Measurements from ENCODE around the gene LYSMD2.
A peak's percentile ranks its signal among the peaks of the same experiment; 100 is the strongest.

Gene LYSMD2

GRCh38 chr15:51765751-51766150 lies 28.3 kb upstream of the LYSMD2 start:
- no peaks in the 10 kb centered on the region for H3K79me2 ChIP-seq (ENCODE audit: insufficient read depth, low read length)
- no peaks in the 10 kb centered on the region for H3K9me3 ChIP-seq (ENCODE audit: insufficient read depth, low read depth, low read length)
- no peak overlapping the region for H3K4me2 ChIP-seq (ENCODE audit: low read depth, low read length, poor library complexity, severe bottlenecking)
- H4K20me1 ChIP-seq (ENCODE audit: insufficient read depth, low read length, poor library complexity, severe bottlenecking), result no peaks in the 10 kb centered on the region
- no peak for TF ChIP-seq EZH2phosphoT487 (IDR thresholded peaks at IDR 0.05; ENCODE audit: borderline replicate concordance)
- TF ChIP-seq, protein P1, sequence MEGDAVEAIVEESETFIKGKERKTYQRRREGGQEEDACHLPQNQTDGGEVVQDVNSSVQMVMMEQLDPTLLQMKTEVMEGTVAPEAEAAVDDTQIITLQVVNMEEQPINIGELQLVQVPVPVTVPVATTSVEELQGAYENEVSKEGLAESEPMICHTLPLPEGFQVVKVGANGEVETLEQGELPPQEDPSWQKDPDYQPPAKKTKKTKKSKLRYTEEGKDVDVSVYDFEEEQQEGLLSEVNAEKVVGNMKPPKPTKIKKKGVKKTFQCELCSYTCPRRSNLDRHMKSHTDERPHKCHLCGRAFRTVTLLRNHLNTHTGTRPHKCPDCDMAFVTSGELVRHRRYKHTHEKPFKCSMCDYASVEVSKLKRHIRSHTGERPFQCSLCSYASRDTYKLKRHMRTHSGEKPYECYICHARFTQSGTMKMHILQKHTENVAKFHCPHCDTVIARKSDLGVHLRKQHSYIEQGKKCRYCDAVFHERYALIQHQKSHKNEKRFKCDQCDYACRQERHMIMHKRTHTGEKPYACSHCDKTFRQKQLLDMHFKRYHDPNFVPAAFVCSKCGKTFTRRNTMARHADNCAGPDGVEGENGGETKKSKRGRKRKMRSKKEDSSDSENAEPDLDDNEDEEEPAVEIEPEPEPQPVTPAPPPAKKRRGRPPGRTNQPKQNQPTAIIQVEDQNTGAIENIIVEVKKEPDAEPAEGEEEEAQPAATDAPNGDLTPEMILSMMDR (conservative IDR thresholded peaks at IDR 0.05; ENCODE audit: low read length), result no peak
- no peaks in the 10 kb centered on the region for H3K9me2 ChIP-seq (replicated peaks; ENCODE audit: low read depth, low read length)
- no peaks in the 10 kb centered on the region for H3K27me3 ChIP-seq (ENCODE audit: insufficient read depth, low read length, poor library complexity, severe bottlenecking)
- H3K4me3 ChIP-seq (ENCODE audit: low read length, poor library complexity, severe bottlenecking), result no peak overlapping the region
- H2AFZ ChIP-seq (ENCODE audit: low read length), result no peak overlapping the region
- H3K4me1 ChIP-seq (ENCODE audit: insufficient read depth, low read length, poor library complexity, severe bottlenecking), result no peaks in the 10 kb centered on the region
- H3K9ac ChIP-seq (ENCODE audit: low read depth, low read length, poor library complexity, severe bottlenecking), result no peak overlapping the region
- peaks cover 3% of the 10 kb centered on the region; the same call in 1 of the 2 replicates for H3K36me3 ChIP-seq (ENCODE audit: insufficient read depth, low read length)
- H3F3A ChIP-seq (ENCODE audit: low read depth), result no peaks in the 10 kb centered on the region

GRCh38 chr15:51760805-51761204 lies 23.4 kb upstream of the LYSMD2 start:
- Histone ChIP-seq H3K79me2 (ENCODE audit: insufficient read depth, low read length) (0 out of 2 replicates have a peak, but pooled peaks cover 3% of the 10 kb centered on the region), H3K27me3 (ENCODE audit: insufficient read depth, low read length, poor library complexity, severe bottlenecking) (no peaks in the 10 kb centered on the region), H3K9ac (ENCODE audit: low read depth, low read length, poor library complexity, severe bottlenecking) (no peak overlapping the region), H3K9me3 (ENCODE audit: insufficient read depth, low read depth, low read length) (no peaks in the 10 kb centered on the region), H3K4me1 (ENCODE audit: insufficient read depth, low read length, poor library complexity, severe bottlenecking) (peaks cover 6% of the 10 kb centered on the region), H3K4me2 (ENCODE audit: low read depth, low read length, poor library complexity, severe bottlenecking) (no peak overlapping the region), H3F3A (ENCODE audit: low read depth) (no peaks in the 10 kb centered on the region), H4K20me1 (ENCODE audit: insufficient read depth, low read length, poor library complexity, severe bottlenecking) (no peaks in the 10 kb centered on the region), H3K4me3 (ENCODE audit: low read length, poor library complexity, severe bottlenecking) (no peak overlapping the region), H3K9me2 (replicated peaks; ENCODE audit: low read depth, low read length) (no peaks in the 10 kb centered on the region), H3K36me3 (ENCODE audit: insufficient read depth, low read length) (no peaks in the 10 kb centered on the region), H2AFZ (ENCODE audit: low read length) (no peak overlapping the region)
- TF ChIP-seq, protein P1 (conservative IDR thresholded peaks at IDR 0.05; ENCODE audit: low read length), result no peak
- no peak for TF ChIP-seq EZH2phosphoT487 (IDR thresholded peaks at IDR 0.05; ENCODE audit: borderline replicate concordance)

GRCh38 chr15:51759557-51760070 lies 22.2 kb upstream of the LYSMD2 start:
- no peak for TF ChIP-seq EZH2phosphoT487 (IDR thresholded peaks at IDR 0.05; ENCODE audit: borderline replicate concordance)
- TF ChIP-seq, protein P1 (conservative IDR thresholded peaks at IDR 0.05; ENCODE audit: low read length), result peak; percentile 64
- no peak overlapping the region for H2AFZ ChIP-seq (ENCODE audit: low read length)
- peaks cover 15% of the 10 kb centered on the region for H3K4me1 ChIP-seq (ENCODE audit: insufficient read depth, low read length, poor library complexity, severe bottlenecking)

More at GRCh38 chr15:51759557-51760070, 22.2 kb upstream of the LYSMD2 start:
- H3F3A ChIP-seq (ENCODE audit: low read depth), result no peaks in the 10 kb centered on the region
- 0 out of 2 replicates have a peak, but pooled peaks cover 8% of the 10 kb centered on the region for H3K79me2 ChIP-seq (ENCODE audit: insufficient read depth, low read length)
- no peak overlapping the region for H3K4me3 ChIP-seq (ENCODE audit: low read length, poor library complexity, severe bottlenecking)
- H3K9me3 ChIP-seq (ENCODE audit: insufficient read depth, low read depth, low read length), result no peaks in the 10 kb centered on the region
- no peak overlapping the region for H3K9ac ChIP-seq (ENCODE audit: low read depth, low read length, poor library complexity, severe bottlenecking)
- H3K4me2 ChIP-seq (ENCODE audit: low read depth, low read length, poor library complexity, severe bottlenecking), result no peak overlapping the region
- no peaks in the 10 kb centered on the region for H4K20me1 ChIP-seq (ENCODE audit: insufficient read depth, low read length, poor library complexity, severe bottlenecking)
- H3K36me3 ChIP-seq (ENCODE audit: insufficient read depth, low read length), result no peaks in the 10 kb centered on the region
- no peaks in the 10 kb centered on the region for H3K9me2 ChIP-seq (replicated peaks; ENCODE audit: low read depth, low read length)
- H3K27me3 ChIP-seq (ENCODE audit: insufficient read depth, low read length, poor library complexity, severe bottlenecking), result no peaks in the 10 kb centered on the region

All from Loucy (cell line).